Lung microvascular endothelial cell (primary cell): ENCODE results near the gene H2AZ1. TPM values are rescaled to one million over a fixed set of nuclear protein-coding genes. Genes with fewer than 3 reads are reported as not detected.

Experiments
- DNase-seq, 2 donors: peaks; one replicate each; pipeline versions ENCODE4 v3.0.0 to v3.0.0-alpha.2; 2010; ENCODE audit warnings: low read depth in 2 of 2
- total RNA-seq: library from RNA; depleted of rRNA; stranded (reverse); fragments of >200 nt; gene quantifications from 2 replicates; pipeline ENCODE4 v1.2.1, GENCODE V29; 2014

The H2AZ1 gene
- total RNA-seq, 1 donor from 2014 or later, result 205 TPM

GRCh38 chr4:99946356-99947189, 3.5 kb downstream of the H2AZ1 start, which contains the start of gene DNAJB14:
TSS of gene DNAJB14 (minus strand) at chr4:99946618. CDS start at chr4:99946571, 47 bp downstream.
- peak; percentile 68 to 83 for DNase-seq

- peak; percentile 34 to 36 for DNase-seq
Measured at GRCh38 chr4:99945718-99946355, 4.2 kb downstream of the H2AZ1 start.

- no peak for DNase-seq
Measured at GRCh38 chr4:99943904-99944437, 6.1 kb downstream of the H2AZ1 start.

- DNase-seq, result no peak
Measured at GRCh38 chr4:99938243-99938753, 11.8 kb downstream of the H2AZ1 start.

GRCh38 chr4:99934891-99935290, 15.2 kb downstream of the H2AZ1 start:
- peak in 1 of 2 donors; percentile 2 for DNase-seq

- DNase-seq, result no peak
Measured at GRCh38 chr4:99927566-99927965, 22.5 kb downstream of the H2AZ1 start.

GRCh38 chr4:99921174-99921573, 28.9 kb downstream of the H2AZ1 start:
- DNase-seq, result no peak

- no peak for DNase-seq
Measured at GRCh38 chr4:99918656-99919055, 31.4 kb downstream of the H2AZ1 start.

- no peak for DNase-seq
Measured at GRCh38 chr4:99917575-99917974, 32.5 kb downstream of the H2AZ1 start.

GRCh38 chr4:99915449-99915848, 34.6 kb downstream of the H2AZ1 start:
- DNase-seq, result no peak

Other genes with a start within 250 kb of the H2AZ1 start
- gene DAPP1, start 133.4 kb downstream of the H2AZ1 start, total RNA-seq, result not detected in 2 replicates
- gene LAMTOR3, start 55.8 kb downstream of the H2AZ1 start, total RNA-seq, result 13.7 and 19.2 TPM in 2 replicates
- gene DNAJB14, start 3.7 kb downstream of the H2AZ1 start, total RNA-seq, result 29.6 and 76.6 TPM in 2 replicates
- gene DDIT4L, start 240.2 kb upstream of the H2AZ1 start, total RNA-seq, result 2.6 and 3.7 TPM in 2 replicates